GM23338 (cell line): ENCODE results near the gene ZCCHC10. TPM values are rescaled to one million over a fixed set of nuclear protein-coding genes. Genes with fewer than 3 reads are reported as not detected.

ENCODE experiments used
- ATAC-seq: fragments of 200-7000 bp; cut with Tn5 transposase; 3 replicates; pipeline ENCODE4 v1.9.1; 2020
- DNase-seq: peaks from one replicate; pipeline ENCODE4 v3.0.0-alpha.2; 2015; ENCODE audit warnings: low spot score
- H2AFZ ChIP-seq: fragments of 200-600 bp; sonication (generic); 2 replicates; pipeline ENCODE4 v1.8.0; 2016; ENCODE audit warnings: antibody characterized with exemption, mild to moderate bottlenecking, moderate library complexity
- H3F3A ChIP-seq: fragments of 200-600 bp; sonication (generic); replicated peaks from 2 replicates; pipeline ENCODE4 v1.8.0; 2017; ENCODE audit warnings: antibody characterized with exemption, mixed run types, low read depth
- H3K27ac ChIP-seq: fragments of 200-600 bp; sonication (generic); 2 replicates; pipeline ENCODE4 v1.6.1; 2016; ENCODE audit warnings: low read depth
- H3K27me3 ChIP-seq: fragments of 200-600 bp; sonication (generic); 2 replicates; pipeline ENCODE4 v1.8.0; 2016; ENCODE audit warnings: mild to moderate bottlenecking, mixed run types, moderate library complexity; ENCODE audit not compliant: insufficient read depth
- H3K36me3 ChIP-seq: fragments of 200-600 bp; sonication (generic); 2 replicates; pipeline ENCODE4 v1.8.0; 2016; ENCODE audit warnings: mild to moderate bottlenecking; ENCODE audit not compliant: insufficient read depth
- H3K4me1 ChIP-seq: fragments of 200-600 bp; sonication (generic); 2 replicates; pipeline ENCODE4 v1.8.0; 2016; ENCODE audit warnings: mild to moderate bottlenecking, moderate library complexity; ENCODE audit not compliant: insufficient read depth
- H3K4me2 ChIP-seq: fragments of 200-600 bp; sonication (generic); 2 replicates; pipeline ENCODE4 v1.7.1; 2017; ENCODE audit warnings: mixed run types
- H3K4me3 ChIP-seq: fragments of 200-600 bp; sonication (generic); 2 replicates; pipeline ENCODE4 v1.6.1; 2016; ENCODE audit warnings: mixed run types
- H3K79me2 ChIP-seq: fragments of 200-600 bp; sonication (generic); replicated peaks from 2 replicates; pipeline ENCODE4 v1.8.0; 2017; ENCODE audit warnings: mild to moderate bottlenecking; ENCODE audit not compliant: insufficient read depth
- H3K9me2 ChIP-seq: fragments of 200-600 bp; sonication (generic); 2 replicates; pipeline ENCODE4 v1.8.0; 2017; ENCODE audit not compliant: insufficient read depth
- H4K20me1 ChIP-seq: fragments of 200-600 bp; sonication (generic); replicated peaks from 2 replicates; pipeline ENCODE4 v1.8.0; 2017; ENCODE audit warnings: mild to moderate bottlenecking; ENCODE audit not compliant: insufficient read depth
- H3K27ac Mint-ChIP-seq: 2 replicates; pipeline ENCODE4 v1.8.0; 2020; ENCODE audit warnings: inconsistent platforms, mild to moderate bottlenecking, moderate library complexity, mixed read lengths
- H3K27me3 Mint-ChIP-seq: 3 replicates; pipeline ENCODE4 v1.8.0; 2022; ENCODE audit warnings: low read depth, mild to moderate bottlenecking, moderate library complexity, mixed read lengths, inconsistent platforms; ENCODE audit not compliant: insufficient read depth, poor library complexity
- H3K36me3 Mint-ChIP-seq: 3 replicates; pipeline ENCODE4 v1.8.0; 2021; ENCODE audit warnings: low read depth, mild to moderate bottlenecking, inconsistent platforms, moderate library complexity, mixed read lengths
- H3K4me1 Mint-ChIP-seq: 3 replicates; pipeline ENCODE4 v1.8.0; 2020; ENCODE audit warnings: mild to moderate bottlenecking, inconsistent platforms, mixed read lengths
- H3K4me3 Mint-ChIP-seq: 3 replicates; pipeline ENCODE4 v1.8.0; 2021; ENCODE audit warnings: moderate library complexity, mild to moderate bottlenecking, inconsistent platforms, mixed read lengths
- H3K9me3 Mint-ChIP-seq: 3 replicates; pipeline ENCODE4 v1.8.0; 2020; ENCODE audit warnings: moderate library complexity, mild to moderate bottlenecking, inconsistent platforms, mixed read lengths
- CTCF ChIP-seq, 2 experiments: fragments of 200-600 bp in 1 of 2; sonication (generic) in 1 of 2; conservative IDR thresholded peaks; 2 replicates each; pipeline versions ENCODE4 v1.5.1 to v1.6.1; 2016 to 2017; ENCODE audit warnings: antibody characterized with exemption in 2 of 2, low read depth in 2 of 2, mild to moderate bottlenecking in 2 of 2, moderate library complexity in 1 of 2
- ETS1 ChIP-seq: IDR thresholded peaks from 2 replicates; pipeline ENCODE4 v1.6.1; 2016; ENCODE audit warnings: antibody characterized with exemption
- EZH2phosphoT487 ChIP-seq: fragments of 200-600 bp; sonication (generic); IDR thresholded peaks from one replicate; pipeline ENCODE4 v1.8.1; 2018; ENCODE audit warnings: antibody characterized with exemption; ENCODE audit not compliant: unreplicated experiment
- JUNB ChIP-seq: IDR thresholded peaks from one replicate; pipeline ENCODE4 v1.6.1; 2016; ENCODE audit warnings: antibody characterized with exemption; ENCODE audit not compliant: unreplicated experiment
- POLR2AphosphoS5 ChIP-seq: IDR thresholded peaks from 2 replicates; pipeline ENCODE4 v1.6.1; 2016; ENCODE audit warnings: antibody characterized with exemption, low read depth
- ZNF114 ChIP-seq: fragments of 250-450 bp; sonication (Bioruptor Pico); IDR thresholded peaks from 2 replicates; pipeline ENCODE4 v1.5.0; 2020; ENCODE audit warnings: mild to moderate bottlenecking, moderate library complexity
- ZNF331 ChIP-seq: fragments of 250-450 bp; sonication (Bioruptor Pico); IDR thresholded peaks from 2 replicates; pipeline ENCODE4 v1.5.0; 2020; ENCODE audit warnings: low read depth, mild to moderate bottlenecking, moderate library complexity
- ZNF462 ChIP-seq: fragments of 250-450 bp; sonication (Bioruptor Pico); IDR thresholded peaks from 2 replicates; pipeline ENCODE4 v1.5.0; 2020; ENCODE audit warnings: mild to moderate bottlenecking, moderate library complexity
- polyA plus RNA-seq: library from polyadenylated mRNA; unstranded; fragments of >200 nt; fragmentation: Nextera tagmentation; extraction: Ambion mirVana; gene quantifications from 2 replicates; pipeline ENCODE4 v1.2.1, GENCODE V29; 2016
- total RNA-seq: library from RNA; depleted of rRNA; stranded (reverse); fragments of >200 nt; shearing (Covaris generic); gene quantifications from 2 replicates; pipeline ENCODE4 v1.2.3, GENCODE V29; 2014

The ZCCHC10 gene
- total and polyA plus RNA-seq, 2 experiments from 2014 or later, result 25.3 to 90.1 TPM

GRCh38 chr5:133066045-133066444 is 39.7 kb upstream of the ZCCHC10 start (continued):
- TF ChIP-seq ZNF462 (CRISPR knock-in tag), result no peak
- no peak for TF ChIP-seq ZNF331
- no peak for TF ChIP-seq EZH2phosphoT487
- TF ChIP-seq JUNB, result no peak
- TF ChIP-seq ZNF114 (CRISPR knock-in tag), result no peak

GRCh38 chr5:133065471-133065870 is 39.1 kb upstream of the ZCCHC10 start:
- Histone ChIP-seq H4K20me1 (peaks cover 81% of the 10 kb centered on the region), H3K79me2 (peaks cover 100% of the 10 kb centered on the region)

More at GRCh38 chr5:133065471-133065870, 39.1 kb upstream of the ZCCHC10 start:
- Histone ChIP-seq H3K27me3 (no peaks in the 10 kb centered on the region), H3K9me2 (no peaks in the 10 kb centered on the region), H3K36me3 (peaks cover 42% of the 10 kb centered on the region), H3F3A (no peaks in the 10 kb centered on the region; the same call in 1 of the 2 replicates), H3K27ac (no peak overlapping the region), H2AFZ (no peak overlapping the region), H3K4me3 (no peak overlapping the region), H3K4me2 (no peak overlapping the region), H3K4me1 (peaks cover 17% of the 10 kb centered on the region)
- H3K36me3 Mint-ChIP-seq, result peaks cover 72% of the 10 kb centered on the region
- no peak for TF ChIP-seq ETS1
- no peak for TF ChIP-seq POLR2AphosphoS5
- TF ChIP-seq CTCF (conservative IDR thresholded peaks at IDR 0.05; ENCODE audit: low read depth in 2 of 2), result no peak
- no peak for TF ChIP-seq JUNB
- DNase-seq, result no peak
- no peak overlapping the region for H3K27ac Mint-ChIP-seq
- no peaks in the 10 kb centered on the region; the same call in 2 of the 3 replicates for H3K9me3 Mint-ChIP-seq
- peaks cover 18% of the 10 kb centered on the region for H3K4me1 Mint-ChIP-seq
- no peak for ATAC-seq
- H3K27me3 Mint-ChIP-seq, result peaks cover 9% of the 10 kb centered on the region
- no peak overlapping the region for H3K4me3 Mint-ChIP-seq
